ENCODE data around the gene IL4R. TPM values are rescaled to one million over a fixed set of nuclear protein-coding genes. Genes with fewer than 3 reads are reported as not detected.

IL4R gene
- total RNA-seq, 1 experiment from 2014 or later: 29.6 TPM

- TF ChIP-seq YY1 (IDR thresholded peaks at IDR 0.05; ENCODE audit: extremely low read depth, insufficient replicate concordance, low read depth, low read length) (peak; percentile 31), ZBTB33 (IDR thresholded peaks at IDR 0.05; ENCODE audit: extremely low read depth, insufficient replicate concordance, low read length) (no peak), POLR2A (IDR thresholded peaks at IDR 0.05; ENCODE audit: borderline replicate concordance, extremely low read depth, insufficient read depth, insufficient read length) (no peak), MAX (IDR thresholded peaks at IDR 0.05) (peak; percentile 70), SRF (IDR thresholded peaks at IDR 0.05; ENCODE audit: low read depth) (peak; percentile 48; the same call in 1 of the 2 replicates), FOSL1 (IDR thresholded peaks at IDR 0.05; ENCODE audit: low read depth) (peak; percentile 94), REST (IDR thresholded peaks at IDR 0.05; ENCODE audit: low read depth) (no peak), EGR1 (IDR thresholded peaks at IDR 0.05; ENCODE audit: low read depth) (peak; percentile 14; the same call in 1 of the 2 replicates), ELF1 (IDR thresholded peaks at IDR 0.05; ENCODE audit: borderline replicate concordance, low read depth) (no peak), SIN3A (IDR thresholded peaks at IDR 0.05; ENCODE audit: low read depth) (peak; percentile 73; the same call in 1 of the 2 replicates)
These were observed 49.6 kb upstream of the IL4R start (continued) for GRCh38 chr16:27264151-27264550.
